Head of caudate nucleus (tissue), 42 donors: Measurements from ENCODE around the gene HIP1.
"Not testable (repeated sequence)": the region's sequence is repeated elsewhere in the genome, so short reads cannot be mapped to it uniquely, and the experiment has no call there.

Source experiments
- DNase-seq, 42 donors: peaks; one replicate each; pipeline versions ENCODE4 v3.0.0 to v3.0.0-alpha.2; 2020 to 2021; ENCODE audit warnings: mixed read lengths in 7 of 42
- intact Hi-C: fragments of 100-400 bp; cut with DNase I; formaldehyde crosslinking; loops from one replicate; pipeline ENCODE4 v1.15.0; 2022

HIP1 gene

GRCh38 chr7:75654855-75655254 lies 83.9 kb downstream of the HIP1 start:
- DNase-seq, result no peak
- intact Hi-C loops, result no loop called here

GRCh38 chr7:75653651-75654050 lies 85.1 kb downstream of the HIP1 start:
- intact Hi-C loops, result no loop called here
- no peak for DNase-seq

GRCh38 chr7:75652788-75653187 lies 86.0 kb downstream of the HIP1 start:
- intact Hi-C loops, result no loop called here
- no peak for DNase-seq

- DNase-seq, result peak in 1 of 42 donors; percentile 28
- intact Hi-C loops, result no loop called here
Observed at GRCh38 chr7:75650681-75651080, 88.1 kb downstream of the HIP1 start.

GRCh38 chr7:75650062-75650461 lies 88.7 kb downstream of the HIP1 start:
- intact Hi-C loops, result no loop called here
- peak in 3 of 42 donors; percentile 26 to 61 (median 31) for DNase-seq

- intact Hi-C loops, result no loop called here
- DNase-seq, result no peak
Observed at GRCh38 chr7:75649462-75649861, 89.3 kb downstream of the HIP1 start.

- DNase-seq, result no peak
- intact Hi-C loops, result no loop called here
Observed at GRCh38 chr7:75647709-75648438, 90.9 kb downstream of the HIP1 start.

GRCh38 chr7:75646571-75647102 lies 92.1 kb downstream of the HIP1 start:
- intact Hi-C loops, result no loop called here
- no peak for DNase-seq

- no peak for DNase-seq
- intact Hi-C loops, result no loop called here
Observed at GRCh38 chr7:75645570-75645969, 93.2 kb downstream of the HIP1 start.

GRCh38 chr7:75644589-75644988 lies 94.2 kb downstream of the HIP1 start:
- DNase-seq, result no peak
- intact Hi-C loops, result no loop called here

GRCh38 chr7:75642810-75643486 lies 95.8 kb downstream of the HIP1 start:
- peak in 15 of 42 donors; percentile 22 to 71 (median 43) for DNase-seq
- intact Hi-C loops, result no loop called here

GRCh38 chr7:75640201-75640600 lies 98.5 kb downstream of the HIP1 start:
- intact Hi-C loops, result no loop called here
- DNase-seq, result no peak

GRCh38 chr7:75639886-75640190 lies 98.9 kb downstream of the HIP1 start:
- DNase-seq, result peak in 5 of 42 donors; percentile 19 to 60 (median 26)
- intact Hi-C loops, result no loop called here

GRCh38 chr7:75639071-75639885 lies 99.5 kb downstream of the HIP1 start:
- intact Hi-C loops, result no loop called here
- DNase-seq, result peak in 41 of 42 donors; percentile 23 to 83 (median 62)

GRCh38 chr7:75638594-75639070 lies 100.1 kb downstream of the HIP1 start:
- DNase-seq, result peak in 37 of 42 donors; percentile 22 to 87 (median 65)
- intact Hi-C loops, result no loop called here

GRCh38 chr7:75637854-75638593 lies 100.7 kb downstream of the HIP1 start:
- intact Hi-C loops, result no loop called here
- peak in 2 of 42 donors; percentile 27 to 57 for DNase-seq

- intact Hi-C loops, result no loop called here
- no peak for DNase-seq
Observed at GRCh38 chr7:75635036-75635435, 103.7 kb downstream of the HIP1 start.

- intact Hi-C loops, DNase-seq: not testable (repeated sequence)
Observed at GRCh38 chr7:75632587-75632986, 106.2 kb downstream of the HIP1 start.

GRCh38 chr7:75631711-75632110 lies 107.0 kb downstream of the HIP1 start:
- intact Hi-C loops, result no loop called here

More at GRCh38 chr7:75631711-75632110, 107.0 kb downstream of the HIP1 start:
- DNase-seq, result no peak
